Smooth muscle cell (in vitro differentiated cells): ENCODE measurements around the gene NOD2. TPM values are rescaled to one million over a fixed set of nuclear protein-coding genes. Genes with fewer than 3 reads are reported as not detected.

Experiments
- DNase-seq: peaks from one replicate; lab custom pipeline; 2025; ENCODE audit not compliant: unreplicated experiment; lab: John Stamatoyannopoulos, UW
- H2AFZ ChIP-seq: fragments of 200-600 bp; sonication (generic); 2 replicates; pipeline ENCODE4 v1.6.0; 2016; ENCODE audit warnings: antibody characterized with exemption, low read depth, mild to moderate bottlenecking
- H3F3A ChIP-seq: fragments of 200-600 bp; sonication (generic); 2 replicates; pipeline ENCODE4 v1.6.0; 2017; ENCODE audit warnings: antibody characterized with exemption, low read depth
- H3K27ac ChIP-seq: fragments of 200-600 bp; sonication (generic); 2 replicates; pipeline ENCODE4 v1.5.1; 2016; ENCODE audit warnings: low read depth, mild to moderate bottlenecking
- H3K27me3 ChIP-seq: fragments of 200-600 bp; sonication (generic); 2 replicates; pipeline ENCODE4 v1.6.1; 2016; ENCODE audit warnings: low read depth, mild to moderate bottlenecking
- H3K36me3 ChIP-seq: fragments of 200-600 bp; sonication (generic); 2 replicates; pipeline ENCODE4 v1.5.1; 2016; ENCODE audit warnings: low read depth
- H3K4me1 ChIP-seq: fragments of 200-600 bp; sonication (generic); 2 replicates; pipeline ENCODE4 v1.5.1; 2016; ENCODE audit warnings: low read depth
- H3K4me2 ChIP-seq: fragments of 200-600 bp; sonication (generic); 2 replicates; pipeline ENCODE4 v1.6.0; 2016; ENCODE audit warnings: mild to moderate bottlenecking
- H3K4me3 ChIP-seq: fragments of 200-600 bp; sonication (generic); 2 replicates; pipeline ENCODE4 v1.5.1; 2016; ENCODE audit warnings: mild to moderate bottlenecking
- H3K79me2 ChIP-seq: fragments of 200-600 bp; sonication (generic); 2 replicates; pipeline ENCODE4 v1.6.0; 2016; ENCODE audit warnings: low read depth, mild to moderate bottlenecking
- H3K9ac ChIP-seq: fragments of 200-600 bp; sonication (generic); 2 replicates; pipeline ENCODE4 v1.6.0; 2016; ENCODE audit warnings: low read depth
- H3K9me3 ChIP-seq: fragments of 200-600 bp; sonication (generic); replicated peaks from 2 replicates; pipeline ENCODE4 v1.5.1; 2016; ENCODE audit warnings: low read depth
- H4K20me1 ChIP-seq: fragments of 200-600 bp; sonication (generic); 2 replicates; pipeline ENCODE4 v1.6.0; 2016; ENCODE audit warnings: low read depth
- WGBS: methylation state at CpG from one replicate; pipeline ENCODE4 v1.1.7; 2016; ENCODE audit warnings: low lambda C conversion rate; 5-methylcytosine and 5-hydroxymethylcytosine counted together
- polyA plus RNA-seq: library from polyadenylated mRNA; unstranded; fragments of >200 nt; fragmentation: Nextera tagmentation; extraction: Ambion mirVana; gene quantifications from 2 replicates; pipeline ENCODE4 v1.2.1, GENCODE V29; 2016
- total RNA-seq: library from RNA; depleted of rRNA; stranded (reverse); fragments of >200 nt; gene quantifications from 2 replicates; pipeline ENCODE4 v1.2.3, GENCODE V29; 2014
- TF ChIP-seq, protein P1 (sequence below): fragments of 200-600 bp; sonication (generic); IDR thresholded peaks from 2 replicates; pipeline ENCODE4 v1.5.1; 2017; ENCODE audit warnings: borderline replicate concordance, mild to moderate bottlenecking, antibody characterized with exemption; ENCODE audit not compliant: insufficient read depth, poor library complexity, severe bottlenecking

Gene NOD2
- total and polyA plus RNA-seq, 2 experiments from 2014 or later, result 0.90 TPM; not detected in 1

DNA sequence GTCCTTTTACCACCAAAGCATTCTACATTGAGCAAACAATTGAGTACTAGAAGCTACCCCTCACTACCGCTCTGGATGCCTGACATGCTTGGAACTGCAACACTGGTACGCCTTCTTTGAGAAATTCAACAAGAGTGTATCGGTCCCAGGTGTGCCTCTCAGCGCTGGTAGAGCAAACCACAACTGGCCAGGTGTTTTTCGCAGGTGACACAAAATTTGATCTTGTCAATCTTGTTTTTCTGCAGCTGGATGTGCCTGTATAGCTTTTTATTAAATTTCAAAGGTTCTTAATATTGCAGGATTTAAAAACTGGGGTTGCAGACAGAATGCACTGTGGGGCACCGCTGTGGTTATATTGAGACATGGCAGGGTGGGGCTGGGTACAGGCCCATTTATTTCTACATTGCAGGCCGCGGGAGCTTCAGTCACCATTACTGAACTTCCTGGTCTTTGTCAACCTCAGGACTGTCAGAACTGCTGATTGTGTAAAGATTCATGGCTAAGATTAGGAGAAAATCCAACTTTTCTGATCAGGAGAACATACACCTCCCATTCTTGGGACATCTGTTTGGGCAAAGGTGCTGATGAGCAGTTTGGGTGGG lies 7.8 kb upstream of the NOD2 start:
- H3F3A ChIP-seq, result no peaks in the 10 kb centered on the region
- WGBS, result 89% methylated on average over 8 of the region's 8 CpGs
- no peak overlapping the region for H3K9ac ChIP-seq
- TF ChIP-seq, protein P1, sequence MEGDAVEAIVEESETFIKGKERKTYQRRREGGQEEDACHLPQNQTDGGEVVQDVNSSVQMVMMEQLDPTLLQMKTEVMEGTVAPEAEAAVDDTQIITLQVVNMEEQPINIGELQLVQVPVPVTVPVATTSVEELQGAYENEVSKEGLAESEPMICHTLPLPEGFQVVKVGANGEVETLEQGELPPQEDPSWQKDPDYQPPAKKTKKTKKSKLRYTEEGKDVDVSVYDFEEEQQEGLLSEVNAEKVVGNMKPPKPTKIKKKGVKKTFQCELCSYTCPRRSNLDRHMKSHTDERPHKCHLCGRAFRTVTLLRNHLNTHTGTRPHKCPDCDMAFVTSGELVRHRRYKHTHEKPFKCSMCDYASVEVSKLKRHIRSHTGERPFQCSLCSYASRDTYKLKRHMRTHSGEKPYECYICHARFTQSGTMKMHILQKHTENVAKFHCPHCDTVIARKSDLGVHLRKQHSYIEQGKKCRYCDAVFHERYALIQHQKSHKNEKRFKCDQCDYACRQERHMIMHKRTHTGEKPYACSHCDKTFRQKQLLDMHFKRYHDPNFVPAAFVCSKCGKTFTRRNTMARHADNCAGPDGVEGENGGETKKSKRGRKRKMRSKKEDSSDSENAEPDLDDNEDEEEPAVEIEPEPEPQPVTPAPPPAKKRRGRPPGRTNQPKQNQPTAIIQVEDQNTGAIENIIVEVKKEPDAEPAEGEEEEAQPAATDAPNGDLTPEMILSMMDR, result no peak
- no peak for DNase-seq
- H3K79me2 ChIP-seq, result no peaks in the 10 kb centered on the region
- no peaks in the 10 kb centered on the region for H3K4me1 ChIP-seq
- no peaks in the 10 kb centered on the region for H3K27me3 ChIP-seq
- H3K9me3 ChIP-seq, result no peaks in the 10 kb centered on the region
- no peak overlapping the region for H3K4me3 ChIP-seq
- no peaks in the 10 kb centered on the region for H4K20me1 ChIP-seq
- H3K36me3 ChIP-seq, result no peaks in the 10 kb centered on the region
- H3K4me2 ChIP-seq, result no peak overlapping the region
- H2AFZ ChIP-seq, result no peak overlapping the region
- no peak overlapping the region for H3K27ac ChIP-seq

DNA sequence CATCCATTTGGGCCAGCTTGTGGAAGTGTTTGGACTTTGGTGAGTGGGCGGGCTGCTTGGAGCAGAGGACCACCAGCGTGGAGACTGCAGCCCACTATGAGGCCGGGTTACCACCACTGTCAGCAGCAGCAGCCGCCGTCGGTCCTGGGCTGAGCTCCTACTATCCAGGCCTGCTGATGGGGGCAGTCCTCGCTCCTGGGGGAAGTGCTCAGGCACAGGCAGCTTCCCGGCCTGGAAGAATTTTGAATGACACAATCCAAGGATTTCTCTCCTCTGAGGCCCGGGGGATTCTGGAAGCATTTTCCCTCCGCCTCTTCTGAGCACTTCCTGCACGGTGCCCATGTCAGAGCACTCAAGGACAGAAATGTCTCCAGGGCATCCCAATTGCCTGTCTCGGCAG lies 5.3 kb upstream of the NOD2 start:
- WGBS, result 46% methylated on average over 12 of the region's 12 CpGs
- no peaks in the 10 kb centered on the region for H3F3A ChIP-seq
- H3K4me2 ChIP-seq, result no peak overlapping the region
- no peaks in the 10 kb centered on the region for H3K9me3 ChIP-seq
- no peak for DNase-seq
- H2AFZ ChIP-seq, result no peak overlapping the region
- H3K27me3 ChIP-seq, result peaks cover 5% of the 10 kb centered on the region
- H3K4me3 ChIP-seq, result no peak overlapping the region
- H3K27ac ChIP-seq, result no peak overlapping the region
- no peaks in the 10 kb centered on the region for H3K4me1 ChIP-seq
- H4K20me1 ChIP-seq, result no peaks in the 10 kb centered on the region
- no peaks in the 10 kb centered on the region for H3K79me2 ChIP-seq
- TF ChIP-seq, protein P1, result no peak
- no peaks in the 10 kb centered on the region for H3K36me3 ChIP-seq
- no peak overlapping the region for H3K9ac ChIP-seq

DNA sequence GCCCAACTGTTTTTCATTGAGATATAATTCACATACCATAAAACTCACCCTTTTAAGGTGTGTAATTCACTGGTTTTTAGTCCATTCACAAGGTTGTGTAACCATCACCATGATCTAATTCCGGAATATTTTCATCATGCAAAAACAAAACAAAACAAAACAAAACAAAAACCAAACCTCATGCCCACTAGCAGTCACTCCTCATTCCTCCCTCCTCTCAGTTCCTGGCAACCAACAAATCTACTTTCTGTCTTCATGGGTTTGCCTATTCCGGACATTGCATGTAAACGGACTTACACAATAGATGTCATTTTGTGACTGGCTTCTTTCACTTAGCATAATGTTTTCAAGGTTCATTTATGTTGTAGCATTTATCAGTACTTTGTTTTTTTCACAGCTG lies 4.5 kb upstream of the NOD2 start:
- WGBS, result 96% methylated on average over 3 of the region's 3 CpGs
- no peaks in the 10 kb centered on the region for H3K36me3 ChIP-seq
- H3K4me3 ChIP-seq, result no peak overlapping the region
- H3K9me3 ChIP-seq, result no peaks in the 10 kb centered on the region
- no peaks in the 10 kb centered on the region for H3F3A ChIP-seq
- no peaks in the 10 kb centered on the region for H3K79me2 ChIP-seq
- H3K4me1 ChIP-seq, result no peaks in the 10 kb centered on the region
- no peak overlapping the region for H3K27ac ChIP-seq
- H2AFZ ChIP-seq, result no peak overlapping the region
- TF ChIP-seq, protein P1, result no peak
- H3K9ac ChIP-seq, result no peak overlapping the region
- H3K4me2 ChIP-seq, result no peak overlapping the region
- DNase-seq, result no peak
- peaks cover 12% of the 10 kb centered on the region for H3K27me3 ChIP-seq
- H4K20me1 ChIP-seq, result no peaks in the 10 kb centered on the region

DNA sequence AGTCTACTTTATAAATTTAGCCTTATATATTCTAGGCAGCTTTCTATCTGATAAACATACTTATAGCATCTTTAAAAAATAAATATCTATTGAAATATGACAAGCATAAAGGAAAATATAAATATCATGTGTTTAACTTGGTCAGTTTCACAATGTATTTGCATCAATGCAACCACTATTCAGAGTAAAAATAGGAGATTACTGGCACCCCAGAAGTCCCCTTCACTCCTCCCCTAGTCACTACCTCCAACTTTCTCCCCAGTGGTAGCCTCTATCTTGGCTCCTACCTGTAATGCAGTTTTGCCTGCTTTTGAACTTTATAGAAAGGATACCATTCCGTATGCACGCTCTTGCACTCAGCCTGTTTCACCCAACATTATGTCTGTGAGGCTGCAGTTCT lies 3.2 kb upstream of the NOD2 start:
- H2AFZ ChIP-seq, result no peak overlapping the region
- H3K4me3 ChIP-seq, result no peak overlapping the region
- no peak overlapping the region for H3K27ac ChIP-seq
- no peaks in the 10 kb centered on the region for H3K9me3 ChIP-seq
- H3K36me3 ChIP-seq, result no peaks in the 10 kb centered on the region
- no peak for DNase-seq
- no peak overlapping the region for H3K9ac ChIP-seq
- H3F3A ChIP-seq, result no peaks in the 10 kb centered on the region
- peaks cover 21% of the 10 kb centered on the region for H3K27me3 ChIP-seq
- H3K79me2 ChIP-seq, result no peaks in the 10 kb centered on the region
- no peak overlapping the region for H3K4me2 ChIP-seq
- TF ChIP-seq, protein P1, result no peak
- 100% methylated on average over 2 of the region's 2 CpGs for WGBS
- no peaks in the 10 kb centered on the region for H3K4me1 ChIP-seq
- no peaks in the 10 kb centered on the region for H4K20me1 ChIP-seq
